IPS-NIHi7 (cell line): ENCODE measurements around the gene ARHGAP1.
"Not testable (repeated sequence)": the region's sequence is repeated elsewhere in the genome, so short reads cannot be mapped to it uniquely, and the experiment has no call there.

Experiments used
- DNase-seq: peaks from one replicate; pipeline ENCODE4 v3.0.0; 2012; ENCODE audit warnings: mixed read lengths; ENCODE audit errors: extremely low spot score

ARHGAP1 gene

DNA sequence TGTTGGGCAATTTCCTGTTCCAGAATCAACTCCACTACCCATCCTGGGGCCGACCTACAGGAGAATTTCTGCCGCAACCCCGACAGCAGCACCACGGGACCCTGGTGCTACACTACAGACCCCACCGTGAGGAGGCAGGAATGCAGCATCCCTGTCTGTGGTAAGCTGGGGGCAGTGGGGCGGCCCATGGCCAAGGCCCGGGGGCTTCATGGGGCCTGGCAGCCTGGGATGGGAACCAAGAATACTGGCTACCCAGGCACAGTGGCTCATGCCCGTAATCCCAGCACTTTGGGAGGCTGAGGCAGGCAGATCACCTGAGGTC is 22.9 kb upstream of the ARHGAP1 start:
- DNase-seq, result no peak

DNA sequence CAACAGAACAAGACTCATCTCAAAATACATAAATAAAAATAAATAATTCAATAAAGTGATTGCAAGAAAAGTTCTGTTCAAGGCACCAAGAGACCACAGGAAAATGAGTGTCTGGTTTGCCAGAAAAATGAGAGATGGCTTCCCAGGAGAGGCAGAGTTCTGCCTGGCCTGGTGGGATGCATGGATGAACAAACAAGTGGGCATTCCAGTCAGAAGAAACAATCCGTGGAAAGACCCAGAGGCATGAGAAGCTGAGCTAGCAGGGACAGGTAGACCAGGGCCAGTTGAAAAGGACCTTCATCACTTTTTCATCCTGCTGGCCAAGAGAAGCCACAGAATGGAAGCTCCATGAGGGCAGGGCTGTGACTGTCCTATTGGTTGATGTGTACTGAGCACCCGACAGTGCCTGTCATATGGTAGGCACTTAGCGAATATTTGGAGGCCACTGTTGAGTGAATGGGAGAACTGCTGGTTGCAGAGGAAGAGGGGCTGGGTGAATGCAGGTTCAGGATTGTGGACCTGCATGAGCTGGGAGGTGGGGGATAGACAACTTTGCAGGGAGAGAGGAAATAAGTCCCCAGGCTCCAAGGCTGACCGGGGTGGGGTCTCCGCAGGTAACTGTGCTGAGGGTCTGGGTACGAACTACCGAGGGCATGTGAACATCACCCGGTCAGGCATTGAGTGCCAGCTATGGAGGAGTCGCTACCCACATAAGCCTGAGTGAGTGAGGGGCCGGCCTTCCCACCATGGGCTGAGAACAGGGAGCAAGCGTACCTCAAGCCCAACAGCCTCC is 22.3 kb upstream of the ARHGAP1 start:
- DNase-seq, result no peak

DNA sequence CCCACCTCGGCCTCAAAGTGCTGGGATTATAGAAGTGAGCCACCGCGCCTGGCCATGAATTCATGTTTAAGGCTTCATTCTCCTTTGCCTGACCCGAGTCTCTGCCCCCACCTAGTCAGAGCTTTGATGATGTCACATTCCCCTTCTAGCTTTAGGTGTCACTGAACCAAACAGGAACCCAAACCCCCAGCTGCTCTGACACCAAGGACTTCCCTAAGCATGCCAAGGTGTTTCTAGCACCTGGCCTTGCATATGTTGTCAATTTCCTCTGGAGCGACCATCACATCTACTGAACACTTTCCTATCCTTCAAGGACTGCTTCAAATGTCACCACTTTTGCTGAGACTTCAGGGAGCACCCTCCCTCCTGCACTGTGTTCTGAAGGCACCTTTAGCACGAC is 20.9 kb upstream of the ARHGAP1 start:
- no peak for DNase-seq

DNA sequence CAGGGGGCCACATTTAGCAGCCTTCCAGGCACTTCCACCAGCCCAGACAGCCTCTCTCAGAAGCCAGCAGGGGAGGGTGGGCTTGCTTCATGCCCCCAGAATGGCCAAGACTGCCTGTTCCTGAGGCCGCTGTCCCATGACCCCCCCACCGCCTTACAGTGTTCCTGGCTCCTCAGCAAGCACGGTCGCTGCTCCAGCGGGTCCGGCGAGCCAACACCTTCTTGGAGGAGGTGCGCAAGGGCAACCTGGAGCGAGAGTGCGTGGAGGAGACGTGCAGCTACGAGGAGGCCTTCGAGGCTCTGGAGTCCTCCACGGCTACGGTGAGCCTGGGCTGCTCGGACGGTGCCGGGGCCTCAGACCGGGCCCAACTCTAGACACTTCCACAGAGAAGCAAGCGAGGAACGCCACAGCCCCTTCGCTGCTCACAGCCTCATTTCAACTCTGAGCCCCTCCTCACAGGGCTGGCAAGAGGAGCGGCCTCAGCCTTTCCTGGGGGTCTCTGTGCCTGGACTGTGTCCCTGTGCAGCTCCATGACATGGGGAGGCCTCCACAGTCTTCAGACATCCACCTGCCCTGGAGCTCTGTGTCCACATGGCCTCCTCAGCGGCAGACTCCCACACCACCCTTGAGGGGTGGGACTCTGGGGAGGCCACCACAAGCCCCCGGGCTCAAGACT is 19.3 kb upstream of the ARHGAP1 start:
- no peak for DNase-seq

DNA sequence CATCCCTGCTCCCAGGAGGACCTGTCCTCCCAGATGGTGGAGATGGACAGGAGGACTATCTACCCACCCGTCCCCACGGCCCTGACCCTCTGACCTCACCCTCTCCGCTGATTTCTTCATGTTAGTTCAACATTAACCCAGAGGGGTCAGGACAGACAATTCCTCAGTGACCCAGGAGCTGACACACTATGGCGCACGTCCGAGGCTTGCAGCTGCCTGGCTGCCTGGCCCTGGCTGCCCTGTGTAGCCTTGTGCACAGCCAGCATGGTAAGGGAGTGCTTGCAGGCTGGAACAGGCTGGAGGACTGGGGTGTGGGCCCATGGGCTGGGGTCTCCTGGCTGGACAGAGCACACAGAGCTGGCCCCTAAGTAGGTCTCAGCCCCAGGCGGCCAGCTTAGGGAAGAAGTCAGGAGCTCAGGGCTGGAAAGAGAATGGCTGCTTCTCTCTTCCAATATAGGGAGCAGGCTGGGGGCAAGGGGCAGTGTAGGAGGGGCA is 18.7 kb upstream of the ARHGAP1 start, which contains the start of gene F2:
F2 (plus strand) TSS at position 166 of the 495 bp plus-strand sequence; CDS start at position 189, 23 bp downstream.
- DNase-seq, result no peak

DNA sequence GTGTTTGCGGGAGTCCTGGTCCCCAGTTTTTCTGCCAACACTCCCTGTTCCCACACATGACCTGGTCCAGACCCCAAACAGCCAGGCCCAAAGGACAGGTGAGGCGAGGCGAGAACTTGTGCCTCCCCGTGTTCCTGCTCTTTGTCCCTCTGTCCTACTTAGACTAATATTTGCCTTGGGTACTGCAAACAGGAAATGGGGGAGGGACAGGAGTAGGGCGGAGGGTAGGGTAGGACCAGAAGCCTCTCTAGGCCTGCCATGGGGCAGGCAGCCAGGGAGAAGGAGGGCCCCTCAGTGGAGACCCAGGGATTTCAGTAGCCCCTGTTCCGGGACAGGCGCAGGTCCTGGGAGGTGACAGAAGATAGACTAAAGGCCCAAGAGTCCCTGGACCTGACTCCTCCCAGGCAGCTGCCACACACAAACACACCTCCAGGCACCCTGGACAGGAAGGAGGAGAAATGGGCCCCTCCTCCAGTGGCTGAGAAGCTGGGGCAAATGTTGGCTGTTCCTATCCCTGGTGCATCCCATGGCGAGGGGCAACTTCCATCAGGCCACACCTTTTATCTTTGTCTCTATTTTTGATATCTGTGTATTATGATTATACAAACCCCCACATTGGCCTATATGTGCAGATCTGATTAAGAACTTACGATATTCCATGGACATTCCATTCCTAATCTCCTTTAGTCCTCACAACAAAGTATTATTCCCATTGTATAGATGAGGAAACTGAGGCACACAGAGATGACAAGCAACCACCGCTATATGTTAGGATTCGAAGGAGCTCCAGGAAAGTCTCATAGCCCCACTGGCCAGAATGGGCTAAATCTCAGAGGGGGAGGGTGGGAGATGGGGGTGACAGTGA is 18.0 kb upstream of the ARHGAP1 start:
- DNase-seq, result no peak

DNA sequence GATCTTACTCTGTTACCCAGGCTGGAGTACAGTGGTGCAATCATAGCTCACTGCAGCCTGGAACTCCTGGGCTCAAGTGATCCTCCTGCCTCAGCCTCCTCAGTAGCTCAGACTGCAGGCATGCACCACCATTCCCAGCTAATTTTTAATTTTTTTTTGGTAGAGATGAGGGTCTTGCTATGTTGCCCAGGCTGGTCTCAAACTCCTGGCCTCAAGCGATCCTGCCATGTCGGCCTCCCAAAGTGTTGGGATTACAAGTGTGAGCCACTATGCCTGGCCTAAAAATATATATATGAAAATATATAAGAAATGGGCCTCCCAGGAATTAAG is 17.4 kb upstream of the ARHGAP1 start:
- not testable (repeated sequence) for DNase-seq

DNA sequence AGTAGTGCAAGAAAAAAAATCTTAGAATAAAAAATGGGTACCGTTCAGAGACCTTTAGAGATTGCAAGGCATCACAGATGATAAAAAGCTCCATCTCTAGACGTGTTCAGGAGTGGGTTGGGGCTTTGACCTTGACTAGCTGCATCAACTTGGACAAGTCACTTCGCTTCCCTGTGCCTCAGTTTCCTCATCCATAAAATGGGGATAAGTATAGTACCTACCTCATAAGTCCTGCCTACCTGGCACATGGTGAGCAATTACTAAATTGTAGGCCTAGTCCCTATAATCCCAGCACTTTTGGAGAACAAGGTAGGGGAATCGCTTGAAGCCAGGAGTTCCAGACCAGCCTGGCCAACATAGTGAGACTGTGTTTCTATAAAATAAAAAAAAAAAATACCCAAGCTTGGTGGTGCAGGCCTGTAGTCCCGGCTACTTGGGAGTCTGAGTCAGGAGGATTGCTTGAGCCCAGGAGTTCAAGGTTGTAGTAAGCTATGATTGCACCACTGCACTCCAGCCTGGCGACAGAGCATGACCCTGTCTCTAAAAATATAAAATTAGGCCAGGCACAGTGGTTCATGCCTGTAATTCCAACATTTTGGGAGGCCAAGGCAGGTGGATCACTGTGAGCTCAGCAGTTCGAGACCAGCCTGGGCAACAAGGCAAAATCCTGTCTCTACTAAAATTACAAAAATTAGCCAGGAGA is 12.6 kb upstream of the ARHGAP1 start:
- DNase-seq, result no peak

DNA sequence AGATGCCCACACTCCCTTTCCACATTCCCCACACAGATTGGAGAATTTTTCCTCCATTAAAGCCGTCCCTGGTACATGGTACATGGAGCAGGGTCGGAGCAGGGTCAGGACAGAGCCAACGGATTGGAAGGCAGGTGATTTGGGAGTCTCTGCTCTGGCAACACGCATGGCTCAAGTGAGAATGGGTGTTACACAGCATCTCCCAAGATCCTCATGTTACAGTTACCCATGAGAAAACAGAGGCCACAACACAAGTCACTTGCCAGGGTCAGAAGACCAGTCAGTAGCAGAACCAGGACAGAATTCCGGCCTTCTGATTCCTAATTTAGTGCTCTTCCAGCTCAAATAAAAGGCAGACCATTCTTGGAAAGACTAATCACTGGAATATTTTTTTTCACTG is 10.9 kb upstream of the ARHGAP1 start:
- DNase-seq, result no peak

DNA sequence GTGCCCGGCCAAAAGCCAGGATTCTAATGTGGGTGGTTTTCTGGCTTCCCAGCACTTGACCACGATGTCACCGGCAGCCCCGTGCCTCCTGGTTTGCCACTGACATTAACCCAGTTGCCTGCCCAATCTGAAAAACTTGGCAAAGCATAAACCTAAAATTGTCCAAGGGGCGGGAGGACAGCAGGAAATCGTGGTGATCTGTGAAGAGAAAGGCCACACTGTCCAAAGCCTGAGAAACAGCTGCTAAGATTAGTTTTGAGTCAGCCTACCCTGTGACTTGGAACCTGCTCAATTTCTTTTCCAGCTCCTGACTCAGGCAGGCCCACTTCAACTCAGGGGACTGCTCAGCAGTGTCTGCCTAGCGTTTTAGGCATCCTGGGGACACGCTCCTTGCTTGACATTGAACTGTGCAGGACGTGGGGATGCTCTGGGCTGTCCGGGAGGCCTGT is 10.4 kb upstream of the ARHGAP1 start:
- DNase-seq, result no peak

DNA sequence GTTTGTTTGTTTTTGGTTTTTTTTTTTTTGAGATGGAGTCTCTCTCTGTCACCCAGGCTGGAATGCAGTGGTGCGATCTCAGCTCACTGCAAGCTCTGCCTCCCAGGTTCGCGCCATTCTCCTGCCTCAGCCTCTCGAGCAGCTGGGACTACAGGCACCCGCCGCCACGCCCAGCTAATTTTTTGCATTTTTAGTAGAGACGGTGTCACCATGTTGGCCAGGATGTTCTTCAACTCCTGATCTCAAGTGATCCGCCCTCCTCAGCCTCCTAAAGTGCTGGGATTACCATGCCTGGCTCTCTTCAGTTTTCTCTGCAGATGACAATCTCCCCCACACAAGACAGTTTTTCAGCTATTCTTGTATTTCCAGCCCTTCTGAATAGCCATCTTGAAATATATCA is 8.9 kb upstream of the ARHGAP1 start:
- DNase-seq, result not testable (repeated sequence)

DNA sequence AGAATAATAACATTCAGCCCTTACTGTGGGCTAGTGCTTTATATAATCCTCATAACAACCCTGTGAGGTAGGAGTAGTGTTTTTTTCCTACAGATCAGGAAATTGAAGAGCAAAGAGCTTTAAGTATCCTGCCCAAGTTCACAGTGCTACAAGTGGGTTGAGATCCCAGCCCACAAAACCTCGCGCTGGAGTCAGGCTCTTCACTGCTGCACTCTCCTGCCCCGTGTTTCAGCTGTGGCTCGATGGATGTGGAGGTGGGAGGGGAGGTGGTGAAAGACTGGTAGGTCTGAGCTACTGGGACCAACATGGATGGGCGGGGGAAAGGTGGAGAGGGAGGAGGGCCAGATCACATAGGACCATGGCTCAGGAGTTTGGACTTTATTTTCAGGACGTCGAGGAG is 6.5 kb upstream of the ARHGAP1 start:
- no peak for DNase-seq

DNA sequence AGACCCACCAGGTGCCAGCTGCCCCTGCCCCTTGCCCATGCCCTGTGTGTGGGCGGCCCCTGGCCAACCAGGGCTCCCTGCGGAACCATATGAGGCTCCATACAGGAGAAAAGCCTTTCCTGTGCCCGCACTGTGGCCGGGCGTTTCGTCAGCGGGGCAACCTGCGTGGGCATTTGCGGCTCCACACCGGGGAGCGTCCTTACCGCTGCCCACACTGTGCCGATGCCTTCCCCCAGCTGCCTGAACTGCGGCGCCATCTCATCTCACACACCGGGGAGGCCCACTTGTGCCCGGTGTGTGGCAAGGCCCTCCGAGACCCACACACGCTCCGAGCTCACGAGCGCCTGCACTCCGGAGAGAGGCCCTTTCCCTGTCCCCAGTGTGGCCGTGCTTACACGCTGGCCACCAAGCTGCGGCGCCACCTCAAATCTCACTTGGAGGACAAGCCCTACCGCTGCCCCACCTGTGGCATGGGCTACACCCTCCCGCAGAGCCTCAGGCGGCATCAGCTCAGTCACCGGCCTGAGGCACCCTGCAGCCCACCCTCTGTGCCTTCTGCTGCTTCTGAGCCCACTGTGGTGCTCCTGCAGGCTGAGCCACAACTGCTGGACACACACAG is 4.8 kb upstream of the ARHGAP1 start:
- DNase-seq, result no peak

DNA sequence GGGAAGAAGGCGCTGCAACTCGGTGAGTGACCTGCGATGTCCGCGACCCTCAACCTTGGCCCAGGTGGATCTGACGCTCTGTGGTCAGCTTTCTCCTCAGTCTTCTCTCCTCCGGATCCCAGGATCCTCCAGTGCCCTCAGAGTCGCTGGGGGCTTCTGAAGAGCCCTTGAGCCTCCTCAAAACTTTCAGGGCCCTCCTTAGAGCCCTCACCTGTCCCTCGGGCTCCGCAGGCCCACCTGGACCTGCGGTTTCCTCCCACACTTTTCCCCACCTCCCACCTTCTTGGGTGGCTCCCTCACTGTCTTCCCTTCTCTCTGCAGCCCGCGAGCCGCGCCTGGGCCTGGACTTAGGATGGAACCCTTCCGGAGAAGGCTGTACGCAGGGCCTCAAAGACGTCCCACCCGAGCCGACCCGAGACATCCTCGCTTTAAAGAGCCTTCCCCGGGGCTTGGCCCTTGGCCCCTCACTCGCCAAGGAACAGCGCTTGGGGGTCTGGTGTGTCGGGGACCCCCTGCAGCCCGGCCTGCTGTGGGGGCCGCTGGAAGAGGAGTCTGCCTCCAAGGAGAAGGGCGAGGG is 747 bp upstream of the ARHGAP1 start:
- DNase-seq, result no peak

DNA sequence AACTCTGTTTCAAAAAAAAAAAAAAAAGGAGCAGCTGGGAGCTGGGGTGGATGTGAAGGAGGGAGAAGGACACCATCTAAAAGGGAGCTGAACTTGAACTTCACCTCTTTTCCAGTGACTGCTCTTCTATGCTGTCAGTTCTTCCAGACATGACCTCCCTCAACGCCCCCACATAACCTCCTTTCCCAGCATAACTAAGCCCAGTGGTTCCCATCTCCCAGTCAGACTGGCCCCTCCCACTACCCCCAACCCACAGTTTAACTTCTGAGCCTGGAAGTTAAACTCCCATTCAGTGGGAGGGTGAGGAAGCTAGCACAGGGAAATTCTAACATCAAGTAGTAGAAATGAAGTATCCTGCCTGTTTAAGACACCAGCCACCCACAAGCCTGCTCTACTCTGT is 1.8 kb downstream of the ARHGAP1 start:
- DNase-seq, result no peak

DNA sequence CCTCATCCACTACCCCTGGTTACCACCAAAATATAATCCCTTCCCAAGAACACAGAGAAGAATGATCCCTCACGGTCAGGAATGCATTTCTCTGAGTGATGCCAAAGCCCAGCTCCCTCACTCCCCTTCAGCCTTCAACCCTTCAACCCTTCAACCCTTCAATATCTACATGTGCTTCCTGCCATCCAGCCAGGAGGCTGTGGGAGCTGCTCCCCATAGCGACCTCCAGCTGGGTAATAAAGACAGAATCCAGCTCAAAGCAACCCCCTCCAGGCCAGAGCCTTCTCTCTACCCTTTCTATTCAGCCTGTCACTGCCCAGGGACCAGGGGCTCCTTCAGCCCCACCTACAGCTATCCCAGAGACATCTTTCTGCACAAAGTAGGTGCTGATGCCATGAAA is 2.7 kb downstream of the ARHGAP1 start:
- no peak for DNase-seq

DNA sequence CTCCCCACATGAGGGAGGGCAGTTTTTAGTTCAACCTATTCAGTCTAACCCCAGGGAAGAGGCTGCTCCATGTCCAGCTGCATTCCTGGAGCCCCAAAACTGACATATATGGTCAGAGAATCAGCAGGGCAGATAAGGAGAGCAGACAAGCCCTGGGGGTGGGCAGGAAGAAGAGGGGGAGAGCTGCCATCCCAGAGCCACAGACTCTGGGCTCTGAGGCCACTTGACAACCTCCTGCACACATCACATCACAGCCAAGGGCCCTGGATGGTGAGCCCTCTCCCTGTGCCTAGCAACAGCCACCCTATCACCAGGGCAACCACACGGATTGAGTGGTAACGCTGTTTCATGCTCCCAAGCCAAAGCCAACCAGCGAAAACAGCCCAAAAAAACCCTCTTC is 3.1 kb downstream of the ARHGAP1 start:
- DNase-seq, result no peak

DNA sequence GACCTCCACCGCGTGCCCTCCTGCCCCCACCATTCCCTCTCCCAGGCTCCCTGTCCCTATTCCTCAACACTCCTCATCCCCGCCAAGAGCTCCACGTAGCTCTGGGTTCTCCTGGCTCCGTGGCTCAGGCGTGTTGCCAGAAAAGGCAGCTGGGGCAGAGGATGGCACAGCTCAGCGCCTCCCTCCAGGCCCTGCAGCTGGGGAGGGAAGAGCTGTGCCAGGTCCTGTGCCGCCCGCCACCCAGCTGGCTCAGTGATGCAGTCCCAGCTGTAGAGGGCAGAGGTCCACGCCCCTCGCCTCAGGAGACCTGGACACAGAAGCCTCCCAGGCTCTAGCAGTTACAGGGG is 4.2 kb downstream of the ARHGAP1 start:
- DNase-seq, result no peak

DNA sequence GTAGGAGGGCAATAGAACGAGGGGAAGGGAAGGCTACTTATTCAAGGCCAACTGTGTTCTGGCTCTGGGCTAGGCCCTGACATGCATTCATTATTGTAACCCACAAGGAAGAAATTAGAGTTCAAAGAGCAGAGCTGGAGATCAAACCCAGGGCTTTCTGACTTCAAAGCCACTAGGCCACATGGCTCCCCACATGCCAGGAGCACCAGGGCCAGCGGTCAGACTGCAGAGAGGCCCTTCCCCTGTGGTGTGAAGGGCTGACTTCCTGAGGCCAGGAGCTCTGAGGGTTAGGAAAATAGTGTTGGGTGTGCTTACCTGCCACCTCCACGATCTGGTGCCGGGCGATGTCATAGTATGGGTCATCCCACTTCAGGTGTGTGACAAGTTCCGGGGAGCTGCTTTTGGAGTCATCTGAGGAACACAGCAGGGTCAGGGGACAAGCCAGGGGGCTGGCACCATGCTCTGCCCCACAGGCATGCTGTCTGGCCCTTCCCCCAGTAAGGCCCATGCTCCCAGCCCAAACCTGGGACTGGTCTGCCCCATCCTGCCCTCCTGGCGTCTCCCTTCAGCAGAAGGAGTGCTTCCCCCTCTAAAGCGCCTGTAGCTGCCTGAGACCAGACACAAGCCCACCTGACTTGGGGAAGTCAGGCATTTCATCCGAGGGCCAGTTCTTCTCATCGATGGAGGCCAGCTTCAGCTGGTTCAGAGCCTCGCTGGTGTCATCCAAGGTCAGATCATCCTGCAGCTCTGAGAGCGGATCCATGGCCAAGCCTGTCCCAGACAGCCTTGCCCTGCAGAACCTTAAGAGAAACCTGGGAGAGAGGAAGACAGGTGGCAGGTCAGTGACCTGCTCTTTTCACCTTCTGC is 4.8 kb downstream of the ARHGAP1 start:
- DNase-seq, result no peak

DNA sequence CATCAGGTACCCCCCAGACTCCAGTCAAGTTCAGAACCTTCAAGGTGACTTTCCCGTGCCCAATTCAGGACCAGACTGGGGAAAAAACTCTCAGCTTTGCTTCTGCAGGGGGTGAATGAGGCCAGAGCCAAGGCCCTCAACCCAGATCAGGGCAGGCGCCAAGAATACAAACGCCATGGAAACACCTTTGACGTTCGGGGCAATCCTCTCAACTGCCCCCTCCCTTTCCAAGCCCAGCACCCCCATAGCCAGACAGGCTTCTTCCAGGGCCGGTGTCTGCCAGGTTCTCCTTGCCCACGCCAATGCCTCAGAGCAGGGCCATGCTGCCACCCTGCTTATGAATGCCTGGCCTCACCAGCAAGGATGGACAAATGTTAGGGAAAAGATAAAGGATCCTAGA is 5.8 kb downstream of the ARHGAP1 start:
- no peak for DNase-seq
